H1 (cell line): Measurements from ENCODE around the gene KSR2. TPM values are rescaled to one million over a fixed set of nuclear protein-coding genes. Genes with fewer than 3 reads are reported as not detected.

Experiments
- SAP30 ChIP-seq: fragments of 300-600 bp; sonication (generic); IDR thresholded peaks from 2 replicates; pipeline ENCODE4 v1.7.1; 2012; ENCODE audit warnings: low read length, moderate library complexity, mild to moderate bottlenecking, inconsistent platforms; ENCODE audit not compliant: insufficient read depth, insufficient replicate concordance
- polyA plus RNA-seq, 7 experiments: library from polyadenylated mRNA; depleted of rRNA in 3 of 7; stranded (reverse) in 5 of 7; unstranded in 2 of 7; fragments of >200 nt in 5 of 7; fragments of 200-250 nt in 2 of 7; gene quantifications; 1 replicate in 5 of 7; 2 replicates in 1 of 7; 4 replicates in 1 of 7; pipeline versions ENCODE4 v1.2.1 to v1.2.3, GENCODE V29; 2011 to 2013; ENCODE audit warnings: missing spikeins in 2 of 7, mixed read lengths in 2 of 7
- total RNA-seq: library from RNA; stranded (reverse); fragmentation: NEBNext Ultra II Directional; extraction: Animal tissue kit (Norgen Biotek cat#: 25700); gene quantifications from 2 replicates; pipeline ENCODE4 v1.2.1, GENCODE V29; 2021

Gene KSR2
- total and polyA plus RNA-seq, 2 of the 8 experiments (the other 6 are each of a cell fraction or from before 2014, with no cell fraction given) = 0.74 to 2.2 TPM

DNA sequence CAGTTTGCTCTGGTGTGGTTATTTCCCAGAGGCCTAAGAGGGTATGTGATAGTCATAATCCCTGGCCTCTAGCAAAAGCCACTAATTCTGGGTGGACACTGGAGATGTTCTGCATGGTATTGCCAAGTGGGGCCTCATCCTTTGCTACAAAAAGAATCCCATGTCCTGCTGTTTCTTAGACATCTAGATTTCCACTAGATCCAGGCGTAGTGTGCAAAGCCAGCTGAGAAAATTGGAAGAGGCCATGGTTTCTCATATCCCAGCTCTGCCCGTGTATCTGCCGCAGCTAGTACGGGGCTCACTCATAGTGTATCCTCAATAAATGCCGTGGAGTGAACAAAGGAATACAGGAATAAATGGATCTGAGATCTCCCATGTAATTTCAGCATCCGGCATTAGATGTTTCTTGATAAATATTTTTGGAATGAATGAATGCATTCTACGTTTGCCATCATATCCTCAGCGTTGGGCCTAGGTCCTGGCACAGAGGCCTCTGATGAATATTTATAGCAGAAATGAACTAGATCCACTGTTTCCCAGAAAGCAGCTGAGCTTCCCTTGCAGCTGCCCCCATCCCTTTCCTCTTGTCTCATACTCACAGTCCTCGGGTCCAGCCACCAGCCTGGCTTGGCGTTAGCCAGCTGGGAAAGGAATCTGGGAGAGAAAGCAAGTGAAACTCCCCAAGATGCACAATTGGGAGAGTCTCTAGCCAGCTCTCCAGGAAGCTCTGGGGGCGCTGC lies 531.1 kb downstream of the KSR2 start (continued):
- no peak for TF ChIP-seq SAP30
- TF ChIP-seq, all 59 proteins: peak for 0
